Bronchial epithelial cell (primary cell): ENCODE measurements around the gene DDR1. TPM values are rescaled to one million over a fixed set of nuclear protein-coding genes. Genes with fewer than 3 reads are reported as not detected.
"Not testable (repeated sequence)": the region's sequence is repeated elsewhere in the genome, so short reads cannot be mapped to it uniquely, and the experiment has no call there.

ENCODE experiments used
- DNase-seq: peaks from one replicate; pipeline ENCODE4 v3.0.0-alpha.2; 2010; ENCODE audit warnings: low read depth
- FAIRE-seq: peaks from 2 replicates; lab custom pipeline; 2011; peaks lifted over from hg19 to GRCh38; lab: Jason Lieb, UNC
- H3K27me3 ChIP-seq: 2 replicates; pipeline ENCODE4 v1.5.1; 2011; ENCODE audit warnings: low read length; ENCODE audit not compliant: control insufficient read depth, insufficient read depth
- H3K36me3 ChIP-seq: 2 replicates; pipeline ENCODE4 v1.5.1; 2011; ENCODE audit warnings: low read length; ENCODE audit not compliant: control insufficient read depth, insufficient read depth
- H3K4me3 ChIP-seq: 2 replicates; pipeline ENCODE4 v1.5.1; 2011; ENCODE audit warnings: mild to moderate bottlenecking, low read depth, low read length, control low read depth
- CTCF ChIP-seq: IDR thresholded peaks from 2 replicates; pipeline ENCODE4 v1.5.1; 2011; ENCODE audit warnings: mild to moderate bottlenecking, moderate library complexity, low read length, control low read depth, inconsistent platforms; ENCODE audit not compliant: insufficient read depth, severe bottlenecking
- total RNA-seq: library from RNA; depleted of rRNA; stranded (reverse); fragments of >200 nt; gene quantifications from 2 replicates; pipeline ENCODE4 v1.2.1, GENCODE V29; 2014

DDR1 gene
- total RNA-seq, 1 donor from 2014 or later: 149 TPM

- Histone ChIP-seq H3K36me3 (no peaks in the 10 kb centered on the region), H3K27me3 (no peaks in the 10 kb centered on the region), H3K4me3 (no peak overlapping the region)
- DNase-seq (no peak), FAIRE-seq (no peak)
- no peak for TF ChIP-seq CTCF
Observed at GRCh38 chr6:30857112-30857511, 27.2 kb upstream of the DDR1 start.

GRCh38 chr6:30857549-30857948, 26.8 kb upstream of the DDR1 start:
- TF ChIP-seq CTCF: no peak
- no peak overlapping the region for H3K4me3 ChIP-seq
- no peak for DNase-seq
- H3K27me3 ChIP-seq: no peaks in the 10 kb centered on the region
- H3K36me3 ChIP-seq: no peaks in the 10 kb centered on the region
- no peak for FAIRE-seq

- DNase-seq, H3K27me3 ChIP-seq, FAIRE-seq, H3K4me3 ChIP-seq, H3K36me3 ChIP-seq: not testable (repeated sequence)
Observed at GRCh38 chr6:30859726-30860125, 24.6 kb upstream of the DDR1 start.

- Histone ChIP-seq H3K4me3 (no peak overlapping the region), H3K36me3 (no peaks in the 10 kb centered on the region), H3K27me3 (no peaks in the 10 kb centered on the region)
- no peak for FAIRE-seq
- TF ChIP-seq CTCF: no peak
- no peak for DNase-seq
Observed at GRCh38 chr6:30861257-30862048, 22.9 kb upstream of the DDR1 start.

GRCh38 chr6:30862156-30862875, 22.0 kb upstream of the DDR1 start:
- FAIRE-seq: no peak
- no peak for DNase-seq

More at GRCh38 chr6:30862156-30862875, 22.0 kb upstream of the DDR1 start:
- Histone ChIP-seq H3K36me3 (no peaks in the 10 kb centered on the region), H3K27me3 (no peaks in the 10 kb centered on the region), H3K4me3 (no peak overlapping the region)
- TF ChIP-seq CTCF: no peak
